SW480 (cell line): Measurements from ENCODE around the gene PGC.

Experiments used
- DNase-seq: peaks from one replicate; pipeline ENCODE4 v3.0.0-alpha.2; 2016; ENCODE audit warnings: low spot score

PGC gene

GRCh38 chr6:41746107-41746506, 1.1 kb downstream of the PGC start:
- no peak for DNase-seq

GRCh38 chr6:41744236-41744787, 2.9 kb downstream of the PGC start:
- no peak for DNase-seq

- DNase-seq, result no peak
Measured at GRCh38 chr6:41743406-41744235, 3.6 kb downstream of the PGC start.

- peak; percentile 80 for DNase-seq
Measured at GRCh38 chr6:41741625-41742490, 5.3 kb downstream of the PGC start.

GRCh38 chr6:41740366-41741162, 6.6 kb downstream of the PGC start:
- no peak for DNase-seq

GRCh38 chr6:41739041-41739440, 8.2 kb downstream of the PGC start:
- no peak for DNase-seq

GRCh38 chr6:41737591-41738130, 9.5 kb downstream of the PGC start:
- DNase-seq, result no peak

- DNase-seq, result no peak
Measured at GRCh38 chr6:41736800-41737555, 10.2 kb downstream of the PGC start.

GRCh38 chr6:41736186-41736733, 10.9 kb downstream of the PGC start:
- DNase-seq, result no peak

- DNase-seq, result peak; percentile 78
Measured at GRCh38 chr6:41735427-41736185, 11.6 kb downstream of the PGC start, which contains the start of gene TFEB. Gene TFEB, minus strand, starts transcription at chr6:41735608. Its CDS starts 44,395 bp downstream, at chr6:41691213.

GRCh38 chr6:41734666-41735426, 12.4 kb downstream of the PGC start:
- peak; percentile 66 for DNase-seq

- DNase-seq, result peak; percentile 62
Measured at GRCh38 chr6:41733707-41734665, 13.2 kb downstream of the PGC start.

GRCh38 chr6:41733360-41733706, 13.9 kb downstream of the PGC start:
- no peak for DNase-seq

GRCh38 chr6:41732591-41733359, 14.4 kb downstream of the PGC start:
- DNase-seq, result no peak

- no peak for DNase-seq
Measured at GRCh38 chr6:41732149-41732548, 15.0 kb downstream of the PGC start.

- no peak for DNase-seq
Measured at GRCh38 chr6:41731561-41732086, 15.6 kb downstream of the PGC start.
